H1 (cell line): Measurements from ENCODE around the gene DNAH1. TPM values are rescaled to one million over a fixed set of nuclear protein-coding genes. Genes with fewer than 3 reads are reported as not detected.

Experiments used
- CTCF ChIA-PET: fragments of 300-600 bp; sonication (Branson Sonifier 250); formaldehyde crosslinking; loops from one replicate; lab custom pipeline; 2021; ENCODE audit not compliant: partially characterized antibody; lab: Charles Lee
- POLR2A ChIA-PET: fragments of 300-600 bp; sonication (Branson Sonifier 250); formaldehyde crosslinking; loops from one replicate; lab custom pipeline; 2021; ENCODE audit warnings: inconsistent platforms; ENCODE audit not compliant: partially characterized antibody; lab: Charles Lee
- DNase-seq, 2 experiments: peaks; one replicate each; pipeline versions ENCODE4 v3.0.0 to v3.0.0-alpha.2; 2010 to 2022; ENCODE audit warnings: low spot score in 2 of 2, low read depth in 1 of 2, mixed read lengths in 1 of 2
- FAIRE-seq: peaks from 2 replicates; lab custom pipeline; 2011; peaks lifted over from hg19 to GRCh38; lab: Jason Lieb, UNC
- H2AFZ ChIP-seq: 2 replicates; pipeline ENCODE4 v1.8.1; 2012; ENCODE audit warnings: low read length, inconsistent platforms
- H2AK5ac ChIP-seq: 2 replicates; pipeline ENCODE4 v1.6.1; 2013; ENCODE audit warnings: low read depth, low read length
- H2BK120ac ChIP-seq: replicated peaks from 2 replicates; pipeline ENCODE3; 2013; ENCODE audit warnings: low read depth, low read length, inconsistent platforms
- H2BK12ac ChIP-seq: 2 replicates; pipeline ENCODE4 v1.6.1; 2013; ENCODE audit warnings: low read depth, low read length
- H2BK15ac ChIP-seq: 2 replicates; pipeline ENCODE4 v1.6.1; 2013; ENCODE audit warnings: low read length
- H2BK20ac ChIP-seq: 2 replicates; pipeline ENCODE4 v1.6.1; 2013; ENCODE audit warnings: low read length
- H2BK5ac ChIP-seq: 2 replicates; pipeline ENCODE4 v1.6.1; 2013; ENCODE audit warnings: low read depth, low read length
- H3K14ac ChIP-seq: 2 replicates; pipeline ENCODE4 v1.6.1; 2013; ENCODE audit warnings: inconsistent platforms; ENCODE audit not compliant: insufficient read length
- H3K18ac ChIP-seq: 2 replicates; pipeline ENCODE4 v1.6.1; 2013; ENCODE audit warnings: low read length; ENCODE audit errors: extremely low read depth
- H3K23ac ChIP-seq: 2 replicates; pipeline ENCODE4 v1.6.1; 2013; ENCODE audit warnings: inconsistent platforms; ENCODE audit not compliant: insufficient read length
- H3K23me2 ChIP-seq: 2 replicates; pipeline ENCODE4 v1.6.1; 2013; ENCODE audit warnings: low read depth, low read length
- H3K27ac ChIP-seq: 2 replicates; pipeline ENCODE4 v1.6.1; 2011; ENCODE audit warnings: low read depth, low read length, inconsistent platforms
- H3K27me3 ChIP-seq, 4 experiments: replicated peaks in 1 of 4; 1 replicate in 1 of 4; 2 replicates in 3 of 4; pipeline versions ENCODE4 v1.6.1 to v1.8.1; 2011 to 2013; ENCODE audit warnings: low read length in 3 of 4, mild to moderate bottlenecking in 3 of 4, inconsistent platforms in 2 of 4, mixed read lengths in 2 of 4, moderate library complexity in 1 of 4; ENCODE audit not compliant: control insufficient read depth in 3 of 4, insufficient read depth in 3 of 4; ENCODE audit errors: extremely low read depth in 1 of 4
- H3K36me3 ChIP-seq, 4 experiments: 2 replicates each; pipeline versions ENCODE4 v1.6.1 to v1.8.1; 2011 to 2013; ENCODE audit warnings: mild to moderate bottlenecking in 4 of 4, low read length in 3 of 4, moderate library complexity in 2 of 4, control low read depth in 1 of 4, inconsistent platforms in 1 of 4; ENCODE audit not compliant: insufficient read depth in 4 of 4, control insufficient read depth in 2 of 4
- H3K4ac ChIP-seq: replicated peaks from 2 replicates; pipeline ENCODE3; 2013; ENCODE audit warnings: low read length, low read depth, mixed read lengths, inconsistent platforms; ENCODE audit not compliant: insufficient read length
- H3K4me1 ChIP-seq, 4 experiments: replicated peaks in 1 of 4; 1 replicate in 1 of 4; 2 replicates in 3 of 4; pipeline versions ENCODE4 v1.6.1 to v1.8.1; 2011 to 2013; ENCODE audit warnings: low read length in 3 of 4, inconsistent platforms in 2 of 4, mixed read lengths in 1 of 4; ENCODE audit not compliant: insufficient read depth in 4 of 4, control insufficient read depth in 3 of 4
- H3K4me2 ChIP-seq, 2 experiments: 2 replicates each; pipeline versions ENCODE4 v1.6.1 to v1.8.1; 2011 to 2013; ENCODE audit warnings: low read depth in 2 of 2, low read length in 2 of 2, control low read depth in 1 of 2, inconsistent platforms in 1 of 2, mild to moderate bottlenecking in 1 of 2; ENCODE audit not compliant: insufficient read depth in 1 of 2
- H3K4me3 ChIP-seq, 4 experiments: fragments of 200-600, 300-600 bp in 1 of 4; sonication (generic), shearing (Covaris generic), sonication (Bioruptor Twin) in 1 of 4; 2 replicates each; pipeline versions ENCODE4 v1.5.1 to v1.8.1; 2011 to 2016; ENCODE audit warnings: low read length in 4 of 4, low read depth in 3 of 4, control low read depth in 2 of 4, inconsistent platforms in 2 of 4, mild to moderate bottlenecking in 2 of 4, mixed read lengths in 1 of 4, moderate library complexity in 1 of 4; ENCODE audit not compliant: insufficient read depth in 2 of 4; ENCODE audit errors: extremely low read depth in 1 of 4
- H3K56ac ChIP-seq: replicated peaks from 2 replicates; pipeline ENCODE3; 2013; ENCODE audit warnings: low read depth, mild to moderate bottlenecking, mixed read lengths, low read length, inconsistent platforms; ENCODE audit not compliant: insufficient read length
- H3K79me1 ChIP-seq: 2 replicates; pipeline ENCODE4 v1.6.1; 2013; ENCODE audit warnings: low read depth, low read length, control low read depth
- H3K79me2 ChIP-seq, 2 experiments: 2 replicates each; pipeline versions ENCODE4 v1.6.1 to v1.8.1; 2012 to 2013; ENCODE audit warnings: low read length in 2 of 2, mild to moderate bottlenecking in 2 of 2, inconsistent platforms in 1 of 2; ENCODE audit not compliant: insufficient read depth in 2 of 2, control insufficient read depth in 1 of 2
- H3K9ac ChIP-seq, 4 experiments: replicated peaks in 1 of 4; 1 replicate in 1 of 4; 2 replicates in 3 of 4; pipeline versions ENCODE4 v1.6.1 to v1.8.1; 2011 to 2013; ENCODE audit warnings: low read depth in 3 of 4, low read length in 3 of 4, control low read depth in 2 of 4, mild to moderate bottlenecking in 2 of 4, moderate library complexity in 2 of 4, inconsistent platforms in 1 of 4; ENCODE audit errors: extremely low read depth in 1 of 4
- H3K9me3 ChIP-seq, 2 experiments: 2 replicates each; pipeline versions ENCODE4 v1.6.1 to v1.8.1; 2012 to 2013; ENCODE audit warnings: mild to moderate bottlenecking in 2 of 2, moderate library complexity in 2 of 2, control low read depth in 1 of 2, inconsistent platforms in 1 of 2, low read depth in 1 of 2, low read length in 1 of 2, mixed read lengths in 1 of 2; ENCODE audit not compliant: insufficient read depth in 2 of 2
- H4K20me1 ChIP-seq, 2 experiments: replicated peaks in 1 of 2; 2 replicates each; pipeline versions ENCODE3 to v1.8.1; 2011 to 2013; ENCODE audit warnings: inconsistent platforms in 2 of 2, low read length in 2 of 2, mild to moderate bottlenecking in 1 of 2; ENCODE audit not compliant: insufficient read depth in 2 of 2, control insufficient read depth in 1 of 2
- H4K5ac ChIP-seq: 2 replicates; pipeline ENCODE4 v1.6.1; 2013; ENCODE audit warnings: low read length, low read depth, mixed read lengths, inconsistent platforms; ENCODE audit not compliant: insufficient read length
- H4K8ac ChIP-seq: 2 replicates; pipeline ENCODE4 v1.8.0; 2013; ENCODE audit warnings: mild to moderate bottlenecking, moderate library complexity, low read length, inconsistent platforms; ENCODE audit not compliant: insufficient read depth; ENCODE audit errors: extremely low read depth
- H4K91ac ChIP-seq: replicated peaks from 2 replicates; pipeline ENCODE3; 2013; ENCODE audit warnings: low read length, mixed read lengths, inconsistent platforms; ENCODE audit not compliant: insufficient read length
- GTF2F1 ChIP-seq: IDR thresholded peaks from 2 replicates; pipeline ENCODE4 v1.6.1; 2012; ENCODE audit warnings: low read depth, low read length, improper control_type of control experiment, borderline replicate concordance
- WGBS, 2 experiments: shearing (Covaris generic) in 1 of 2; methylation state at CpG; one replicate each; pipeline versions ENCODE4 v1.1.6 to v1.1.7; 2013 to 2015; ENCODE audit warnings: low lambda C conversion rate in 2 of 2, mixed read lengths in 2 of 2, inconsistent platforms in 1 of 2, low coverage in 1 of 2, missing lambda C conversion rate in 1 of 2; ENCODE audit not compliant: insufficient replicate concordance in 2 of 2, insufficient coverage in 1 of 2, insufficient read length in 1 of 2; ENCODE audit errors: extremely low coverage in 1 of 2, missing lambda C conversion rate in 1 of 2; 5-methylcytosine and 5-hydroxymethylcytosine counted together
- polyA plus RNA-seq, 7 experiments: library from polyadenylated mRNA; depleted of rRNA in 3 of 7; stranded (reverse) in 5 of 7; unstranded in 2 of 7; fragments of >200 nt in 5 of 7; fragments of 200-250 nt in 2 of 7; gene quantifications; 1 replicate in 5 of 7; 2 replicates in 1 of 7; 4 replicates in 1 of 7; pipeline versions ENCODE4 v1.2.1 to v1.2.3, GENCODE V29; 2011 to 2013; ENCODE audit warnings: missing spikeins in 2 of 7, mixed read lengths in 2 of 7
- total RNA-seq: library from RNA; stranded (reverse); fragmentation: NEBNext Ultra II Directional; extraction: Animal tissue kit (Norgen Biotek cat#: 25700); gene quantifications from 2 replicates; pipeline ENCODE4 v1.2.1, GENCODE V29; 2021

Gene DNAH1
- total and polyA plus RNA-seq, 2 of the 8 experiments (the other 6 are each of a cell fraction or from before 2014, with no cell fraction given): 1.0 to 1.5 TPM

- Histone ChIP-seq H3K4me2 (no peak overlapping the region), H3K23ac (no peak overlapping the region), H4K8ac (no peak overlapping the region), H3K4me3 (no peak overlapping the region), H3K56ac (no peak overlapping the region), H3K18ac (no peak overlapping the region), H3K27ac (no peak overlapping the region), H4K5ac (no peak overlapping the region), H2AFZ (no peak overlapping the region), H2AK5ac (peak overlapping the region; percentile 28; the same call in 1 of the 2 replicates), H3K27me3 (no peaks in the 10 kb centered on the region), H3K79me2 (no peaks in the 10 kb centered on the region), H3K4ac (no peak overlapping the region), H2BK15ac (no peak overlapping the region), H3K23me2 (peaks cover 5% of the 10 kb centered on the region; the same call in 1 of the 2 replicates), H4K91ac (no peak overlapping the region), H3K4me1 (peaks cover 0 to 3% (median 1%) of the 10 kb centered on the region in 4 experiments; a peak in 4 of 7 replicates), H2BK5ac (no peak overlapping the region; the same call in 1 of the 2 replicates), H3K79me1 (no peaks in the 10 kb centered on the region; the same call in 1 of the 2 replicates), H3K14ac (no peak overlapping the region), H3K36me3 (no peaks in the 10 kb centered on the region), H3K9ac (no peak overlapping the region), H2BK20ac (no peak overlapping the region), H2BK12ac (no peak overlapping the region), H3K9me3 (no peaks in the 10 kb centered on the region), H2BK120ac (no peak overlapping the region), H4K20me1 (no peaks in the 10 kb centered on the region)
- 94% methylated on average over 21 of the region's 23 CpGs; no CpG with 5 or more reads in 1 of the 2 experiments for WGBS, 2 experiments
- ChIA-PET POLR2A (interaction anchor here (0.7 to 6.5 kb wide), 8 partner anchors 9 to 279 kb away, joined by 3 to 76 read pairs (median 4); partner anchors contain the start of gene WDR82), CTCF (interaction anchor here (0.8 to 15.3 kb wide), 31 partner anchors 9 to 218 kb away, joined by 3 to 198 read pairs (median 4); partner anchors contain the start of gene TWF2)
- no peak for TF ChIP-seq GTF2F1
- FAIRE-seq: no peak
- no peak for DNase-seq
These were observed 25.3 kb upstream of the DNAH1 start for GRCh38 chr3:52290596-52291507.
